Measurements from ENCODE around the gene MLH1.

The MLH1 gene

DNA sequence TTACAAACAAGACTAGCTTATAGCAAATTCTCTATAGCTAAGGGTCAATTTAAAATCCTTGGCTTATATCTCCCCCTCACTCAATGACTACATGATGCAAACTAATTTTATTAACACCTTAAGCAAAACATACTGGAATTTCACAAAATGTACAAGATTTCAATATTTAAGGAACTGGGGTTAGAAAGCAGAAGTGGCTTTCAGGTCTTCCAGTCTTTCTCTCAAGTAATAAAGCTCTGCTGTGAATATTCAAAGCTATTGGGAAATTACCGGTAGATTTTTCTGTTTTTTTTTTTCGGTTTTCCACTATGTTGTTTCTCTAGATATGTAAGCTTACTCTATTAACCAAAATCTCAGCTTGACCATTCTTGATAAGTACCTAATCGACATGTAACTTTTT, 4.3 kb upstream of the MLH1 start:
- no peak for DNase-seq
- no peak overlapping the region for H3K27ac ChIP-seq (ENCODE audit: low read length)
- H3K4me2 ChIP-seq (ENCODE audit: low read depth, low read length) = no peak overlapping the region
- no peaks in the 10 kb centered on the region for H4K20me1 ChIP-seq (ENCODE audit: insufficient read depth, low read length)
- no peaks in the 10 kb centered on the region for H3K9me3 ChIP-seq (replicated peaks; ENCODE audit: insufficient read depth, low read length)
- H3F3A ChIP-seq (ENCODE audit: insufficient read depth, low read length) = no peaks in the 10 kb centered on the region
- no peak overlapping the region for H3K9ac ChIP-seq (ENCODE audit: low read length)
- no peaks in the 10 kb centered on the region for H3K27me3 ChIP-seq (replicated peaks; ENCODE audit: insufficient read depth, low read length)
- peaks cover under 1% of the 10 kb centered on the region; the same call in 1 of the 2 replicates for H3K4me1 ChIP-seq (ENCODE audit: low read length)
- no peaks in the 10 kb centered on the region for H3K9me2 ChIP-seq (replicated peaks; ENCODE audit: insufficient read depth, low read length)
- TF ChIP-seq EZH2 (optimal IDR thresholded peaks at IDR 0.05; ENCODE audit: low read depth, low read length) (no peak), EZH2phosphoT487 (IDR thresholded peaks at IDR 0.05; ENCODE audit: low read length) (no peak), CTCF (IDR thresholded peaks at IDR 0.05; ENCODE audit: low read length) (no peak)
- peaks cover 7% of the 10 kb centered on the region; the same call in 1 of the 2 replicates for H3K36me3 ChIP-seq (replicated peaks; ENCODE audit: insufficient read depth, low read length)
- H3K4me3 ChIP-seq (ENCODE audit: low read length) = no peak overlapping the region
- H2AFZ ChIP-seq (ENCODE audit: low read length) = no peak overlapping the region
- H3K79me2 ChIP-seq (ENCODE audit: low read length) = peaks cover 13% of the 10 kb centered on the region

- Histone ChIP-seq H3K79me2 (ENCODE audit: low read length) (peaks cover 18% of the 10 kb centered on the region), H3K4me2 (ENCODE audit: low read depth, low read length) (no peak overlapping the region), H3K36me3 (replicated peaks; ENCODE audit: insufficient read depth, low read length) (peaks cover 7% of the 10 kb centered on the region; the same call in 1 of the 2 replicates), H3K27ac (ENCODE audit: low read length) (no peak overlapping the region), H3K9me2 (replicated peaks; ENCODE audit: insufficient read depth, low read length) (no peaks in the 10 kb centered on the region), H3K9me3 (replicated peaks; ENCODE audit: insufficient read depth, low read length) (no peaks in the 10 kb centered on the region), H3K27me3 (replicated peaks; ENCODE audit: insufficient read depth, low read length) (no peaks in the 10 kb centered on the region), H4K20me1 (ENCODE audit: insufficient read depth, low read length) (no peaks in the 10 kb centered on the region), H2AFZ (ENCODE audit: low read length) (no peak overlapping the region), H3F3A (ENCODE audit: insufficient read depth, low read length) (no peaks in the 10 kb centered on the region), H3K4me3 (ENCODE audit: low read length) (no peak overlapping the region), H3K9ac (ENCODE audit: low read length) (no peak overlapping the region), H3K4me1 (ENCODE audit: low read length) (peaks cover 6% of the 10 kb centered on the region; the same call in 1 of the 2 replicates)
- no peak for TF ChIP-seq EZH2phosphoT487 (IDR thresholded peaks at IDR 0.05; ENCODE audit: low read length)
- no peak for TF ChIP-seq CTCF (IDR thresholded peaks at IDR 0.05; ENCODE audit: low read length)
- no peak for TF ChIP-seq EZH2 (optimal IDR thresholded peaks at IDR 0.05; ENCODE audit: low read depth, low read length)
- DNase-seq = no peak
These were observed 3.8 kb upstream of the MLH1 start for GRCh38 chr3:36989568-36989967.

DNA sequence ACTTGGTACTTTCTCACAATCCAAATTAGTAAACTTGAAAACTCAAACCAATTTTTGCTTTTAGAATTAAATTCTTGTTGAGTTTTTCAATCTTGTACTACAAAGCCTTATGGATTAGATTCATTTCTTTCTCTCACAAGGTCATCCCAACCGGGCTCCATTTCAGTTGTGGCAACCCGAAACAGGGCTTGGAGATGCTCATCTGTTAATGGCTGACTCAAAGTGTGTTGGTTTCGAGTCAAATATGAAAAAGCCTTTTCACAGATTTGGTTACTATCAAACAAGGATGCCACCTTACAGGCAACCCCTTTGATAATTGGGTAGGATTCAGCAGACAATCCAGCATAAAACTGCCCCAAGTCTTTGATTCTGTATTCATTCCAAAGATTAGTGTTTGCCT, 2.2 kb upstream of the MLH1 start:
- no peak overlapping the region for H3K4me2 ChIP-seq (ENCODE audit: low read depth, low read length)
- H3K27ac ChIP-seq (ENCODE audit: low read length) = no peak overlapping the region
- no peaks in the 10 kb centered on the region for H3K9me2 ChIP-seq (replicated peaks; ENCODE audit: insufficient read depth, low read length)
- H3K79me2 ChIP-seq (ENCODE audit: low read length) = peaks cover 18% of the 10 kb centered on the region
- H3K27me3 ChIP-seq (replicated peaks; ENCODE audit: insufficient read depth, low read length) = no peaks in the 10 kb centered on the region
- peaks cover 6% of the 10 kb centered on the region; the same call in 1 of the 2 replicates for H3K4me1 ChIP-seq (ENCODE audit: low read length)
- TF ChIP-seq EZH2 (optimal IDR thresholded peaks at IDR 0.05; ENCODE audit: low read depth, low read length) (no peak), EZH2phosphoT487 (IDR thresholded peaks at IDR 0.05; ENCODE audit: low read length) (no peak), CTCF (IDR thresholded peaks at IDR 0.05; ENCODE audit: low read length) (no peak)
- no peak for DNase-seq
- no peaks in the 10 kb centered on the region for H3F3A ChIP-seq (ENCODE audit: insufficient read depth, low read length)
- H4K20me1 ChIP-seq (ENCODE audit: insufficient read depth, low read length) = no peaks in the 10 kb centered on the region
- H3K4me3 ChIP-seq (ENCODE audit: low read length) = no peak overlapping the region
- H3K9ac ChIP-seq (ENCODE audit: low read length) = no peak overlapping the region
- no peak overlapping the region for H2AFZ ChIP-seq (ENCODE audit: low read length)
- peaks cover 7% of the 10 kb centered on the region; the same call in 1 of the 2 replicates for H3K36me3 ChIP-seq (replicated peaks; ENCODE audit: insufficient read depth, low read length)
- H3K9me3 ChIP-seq (replicated peaks; ENCODE audit: insufficient read depth, low read length) = no peaks in the 10 kb centered on the region
